GM18520 (cell line): ENCODE results near the gene MLYCD.

Source experiments
- ATAC-seq: cut with Tn5 transposase; IDR thresholded peaks from one replicate; pipeline ENCODE4 v1.9.1; 2021; ENCODE audit not compliant: unreplicated experiment

MLYCD gene

GRCh38 chr16:83925095-83925905 lies 26.4 kb downstream of the MLYCD start:
- no peak for ATAC-seq

GRCh38 chr16:83925957-83926725 lies 27.2 kb downstream of the MLYCD start:
- ATAC-seq = no peak

- no peak for ATAC-seq
Measured at GRCh38 chr16:83926726-83927397, 27.9 kb downstream of the MLYCD start.

GRCh38 chr16:83928341-83929055 lies 29.6 kb downstream of the MLYCD start:
- ATAC-seq = no peak

- no peak for ATAC-seq
Measured at GRCh38 chr16:83929811-83930555, 31.1 kb downstream of the MLYCD start.

- no peak for ATAC-seq
Measured at GRCh38 chr16:83930730-83931500, 32.0 kb downstream of the MLYCD start.

- ATAC-seq = no peak
Measured at GRCh38 chr16:83931556-83931955, 32.6 kb downstream of the MLYCD start.

GRCh38 chr16:83932304-83932703 lies 33.4 kb downstream of the MLYCD start:
- ATAC-seq = no peak

- ATAC-seq = no peak
Measured at GRCh38 chr16:83932955-83933673, 34.2 kb downstream of the MLYCD start.

- ATAC-seq = no peak
Measured at GRCh38 chr16:83933885-83934683, 35.2 kb downstream of the MLYCD start.

GRCh38 chr16:83934684-83934977 lies 35.7 kb downstream of the MLYCD start:
- no peak for ATAC-seq

GRCh38 chr16:83935005-83935857 lies 36.3 kb downstream of the MLYCD start:
- ATAC-seq = no peak

GRCh38 chr16:83935858-83936255 lies 36.9 kb downstream of the MLYCD start:
- no peak for ATAC-seq

GRCh38 chr16:83936581-83937165 lies 37.8 kb downstream of the MLYCD start:
- ATAC-seq = no peak

- ATAC-seq = no peak
Measured at GRCh38 chr16:83937267-83937666, 38.4 kb downstream of the MLYCD start.

- ATAC-seq = no peak
Measured at GRCh38 chr16:83937922-83938885, 39.3 kb downstream of the MLYCD start.
